ENCODE measurements around the gene DLX5. TPM values are rescaled to one million over a fixed set of nuclear protein-coding genes. Genes with fewer than 3 reads are reported as not detected.
A peak's percentile ranks its signal among the peaks of the same experiment; 100 is the strongest.

Gene DLX5
- total RNA-seq, 1 donor from 2014 or later: 1.3 TPM

DNA sequence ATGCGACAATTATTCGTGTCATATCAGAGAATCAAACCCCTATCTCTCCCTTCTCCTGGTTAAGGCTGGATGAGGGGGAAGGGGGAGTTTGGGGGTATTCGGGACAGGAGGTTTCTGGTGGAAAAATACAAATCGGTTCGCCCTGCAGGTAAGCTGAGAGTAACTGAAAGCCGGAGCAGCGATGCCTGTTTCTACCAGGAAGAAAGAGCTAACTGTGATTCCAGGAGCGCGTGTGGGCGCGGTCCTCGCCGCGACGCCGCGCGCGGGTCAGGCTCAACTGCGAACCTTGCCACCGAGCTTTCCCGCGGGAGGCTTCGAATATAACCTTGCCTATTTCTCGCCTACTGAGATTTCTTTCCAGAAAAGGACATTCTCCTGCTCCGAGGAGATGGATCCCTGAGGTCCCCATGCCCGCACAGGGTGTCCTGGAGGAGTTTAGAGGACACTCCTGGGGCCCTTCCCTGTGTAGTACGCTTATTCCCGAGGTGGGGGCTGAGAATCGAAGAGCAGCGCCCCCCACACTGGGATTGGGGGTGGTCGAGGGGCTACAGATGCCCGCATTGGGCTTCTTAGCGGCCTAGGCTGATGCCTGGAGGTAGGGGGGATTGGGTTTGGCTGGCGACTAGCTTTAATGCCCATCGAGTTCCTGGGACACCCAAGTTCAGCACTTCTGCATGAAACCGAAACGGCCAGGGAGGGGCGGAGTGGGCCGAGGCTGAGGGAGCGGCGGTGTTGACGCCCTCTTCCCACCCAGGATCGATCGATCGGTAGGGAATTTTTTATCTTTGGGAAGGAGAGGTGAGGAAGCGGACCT, 32.2 kb downstream of the DLX5 start:
- H3K36me3 ChIP-seq (ENCODE audit: insufficient read depth, low read length): no peaks in the 10 kb centered on the region
- no peak overlapping the region for H3K9ac ChIP-seq (ENCODE audit: low read length)
- Mint-ChIP-seq H3K4me3 (ENCODE audit: unreplicated experiment) (no peak overlapping the region), H3K27me3 (ENCODE audit: low read depth, unreplicated experiment) (peaks cover 95% of the 10 kb centered on the region), H3K27ac (ENCODE audit: unreplicated experiment) (peak overlapping the region; percentile 12), H3K4me1 (ENCODE audit: low read depth, unreplicated experiment) (no peaks in the 10 kb centered on the region), H3K9me3 (ENCODE audit: unreplicated experiment) (peaks cover 27% of the 10 kb centered on the region), H3K36me3 (ENCODE audit: low read depth, unreplicated experiment) (peaks cover 7% of the 10 kb centered on the region)
- no peaks in the 10 kb centered on the region for H3K4me1 ChIP-seq (ENCODE audit: insufficient read depth, low read length)
- H3K27ac ChIP-seq (ENCODE audit: low read depth, low read length): no peak overlapping the region
- no peaks in the 10 kb centered on the region for H3K79me2 ChIP-seq (ENCODE audit: insufficient read depth, low read length)
- FAIRE-seq (no peak), DNase-seq (ENCODE audit: low read depth) (no peak)
- H2AFZ ChIP-seq (ENCODE audit: low read depth, low read length): no peak overlapping the region
- peaks cover 84% of the 10 kb centered on the region for H3K27me3 ChIP-seq (ENCODE audit: insufficient read depth, low read length)
- no peak overlapping the region for H3K4me3 ChIP-seq (ENCODE audit: insufficient read depth, low read depth, low read length)
- no peak overlapping the region for H3K4me2 ChIP-seq (ENCODE audit: low read length)
- no peaks in the 10 kb centered on the region for H4K20me1 ChIP-seq (ENCODE audit: insufficient read depth, low read length)
- no peaks in the 10 kb centered on the region for H3K9me3 ChIP-seq (ENCODE audit: insufficient read depth, low read depth, low read length)
- TF ChIP-seq EZH2 (IDR thresholded peaks at IDR 0.05; ENCODE audit: insufficient read depth, low read length) (peak; percentile 44), CTCF (IDR thresholded peaks at IDR 0.05; ENCODE audit: insufficient read depth, low read depth, low read length) (no peak)

DNA sequence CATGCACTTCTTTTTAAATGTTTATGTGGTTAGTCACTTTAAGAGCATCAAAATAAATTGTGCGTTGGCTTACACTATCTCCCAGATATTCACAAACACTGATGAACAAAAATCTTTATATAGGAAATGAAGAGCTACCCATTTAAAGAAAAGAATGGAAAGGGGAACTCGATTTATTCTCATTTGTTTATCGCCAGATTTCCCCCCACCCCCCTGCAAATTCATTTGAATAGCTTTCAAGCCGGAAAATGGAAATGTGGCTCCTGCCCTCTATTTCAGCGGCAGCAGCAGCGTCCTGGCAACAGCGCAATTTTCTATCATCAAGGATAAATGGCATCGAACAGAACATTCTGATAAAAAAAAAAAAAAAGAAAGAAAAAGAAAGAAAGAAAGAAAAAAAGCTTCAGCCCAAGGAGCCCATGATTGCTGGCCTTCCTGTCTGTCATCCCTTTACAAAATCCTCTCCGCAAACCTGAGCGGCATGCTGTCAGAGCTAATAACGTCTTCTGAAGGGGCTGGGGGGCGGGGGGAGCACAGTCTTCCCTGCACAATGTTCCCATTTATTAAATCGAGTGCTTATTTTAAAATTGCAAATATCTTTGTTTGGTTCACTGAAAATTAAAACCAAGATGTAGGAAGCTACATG, 33.0 kb downstream of the DLX5 start:
- Mint-ChIP-seq H3K4me3 (ENCODE audit: unreplicated experiment) (no peak overlapping the region), H3K27ac (ENCODE audit: unreplicated experiment) (peak overlapping the region; percentile 12), H3K9me3 (ENCODE audit: unreplicated experiment) (peaks cover 22% of the 10 kb centered on the region), H3K27me3 (ENCODE audit: low read depth, unreplicated experiment) (peaks cover 94% of the 10 kb centered on the region), H3K4me1 (ENCODE audit: low read depth, unreplicated experiment) (no peaks in the 10 kb centered on the region), H3K36me3 (ENCODE audit: low read depth, unreplicated experiment) (peaks cover 5% of the 10 kb centered on the region)
- TF ChIP-seq CTCF (IDR thresholded peaks at IDR 0.05; ENCODE audit: insufficient read depth, low read depth, low read length) (no peak), EZH2 (IDR thresholded peaks at IDR 0.05; ENCODE audit: insufficient read depth, low read length) (no peak)
- H3K79me2 ChIP-seq (ENCODE audit: insufficient read depth, low read length): no peaks in the 10 kb centered on the region
- H3K9me3 ChIP-seq (ENCODE audit: insufficient read depth, low read depth, low read length): no peaks in the 10 kb centered on the region
- FAIRE-seq (no peak), DNase-seq (ENCODE audit: low read depth) (no peak)
- H3K4me3 ChIP-seq (ENCODE audit: insufficient read depth, low read depth, low read length): no peak overlapping the region
- no peaks in the 10 kb centered on the region for H3K36me3 ChIP-seq (ENCODE audit: insufficient read depth, low read length)
- no peak overlapping the region for H2AFZ ChIP-seq (ENCODE audit: low read depth, low read length)
- H3K4me1 ChIP-seq (ENCODE audit: insufficient read depth, low read length): no peaks in the 10 kb centered on the region
- H3K27me3 ChIP-seq (ENCODE audit: insufficient read depth, low read length): peaks cover 79% of the 10 kb centered on the region
- H4K20me1 ChIP-seq (ENCODE audit: insufficient read depth, low read length): no peaks in the 10 kb centered on the region
- H3K27ac ChIP-seq (ENCODE audit: low read depth, low read length): no peak overlapping the region
- no peak overlapping the region for H3K4me2 ChIP-seq (ENCODE audit: low read length)
- no peak overlapping the region for H3K9ac ChIP-seq (ENCODE audit: low read length)

Data from astrocyte (in vitro differentiated cells and primary cell).